Mammary epithelial cell (primary cell): Measurements from ENCODE around the gene SLC48A1.

Experiments
- CTCF ChIP-seq, 2 donors: IDR thresholded peaks in 1 of 2; conservative IDR thresholded peaks in 1 of 2; 2 replicates each; pipeline ENCODE4 v1.5.1; 2011 to 2012; ENCODE audit warnings: inconsistent platforms in 2 of 2, low read length in 2 of 2, mild to moderate bottlenecking in 2 of 2, control low read depth in 1 of 2, low read depth in 1 of 2; ENCODE audit not compliant: insufficient read depth in 1 of 2; ENCODE audit errors: extremely low read depth in 1 of 2
- EZH2 ChIP-seq: IDR thresholded peaks from 2 replicates; pipeline ENCODE4 v1.6.1; 2012; ENCODE audit warnings: low read length, inconsistent platforms, borderline replicate concordance

GRCh38 chr12:47736877-47737676, 36.0 kb upstream of the SLC48A1 start:
- TF ChIP-seq CTCF (conservative IDR thresholded peaks at IDR 0.05 in 1 of 2, IDR thresholded peaks at IDR 0.05 in 1 of 2; ENCODE audit: extremely low read depth in 1 of 2, insufficient read depth in 1 of 2, low read depth in 1 of 2, low read length in 2 of 2) (no peak), EZH2 (no peak)
